Dendritic cell treated with granulocyte-macrophage colony-stimulating factor and Interleukin-4, amounts not matched to agents 40 ng/mL and 50 ng/mL, for 4 days (primary cell): ENCODE data around the gene LIF.

Experiments
- H3K27ac Mint-ChIP-seq: one replicate; pipeline ENCODE4 v1.8.0; 2022; ENCODE audit warnings: mild to moderate bottlenecking, mixed read lengths
- H3K27me3 Mint-ChIP-seq: one replicate; pipeline ENCODE4 v1.8.0; 2022; ENCODE audit warnings: mild to moderate bottlenecking, mixed read lengths
- H3K36me3 Mint-ChIP-seq: one replicate; pipeline ENCODE4 v1.8.0; 2022; ENCODE audit warnings: low read depth, mixed read lengths
- H3K4me1 Mint-ChIP-seq: one replicate; pipeline ENCODE4 v1.8.0; 2022; ENCODE audit warnings: low read depth, mixed read lengths
- H3K4me3 Mint-ChIP-seq: one replicate; pipeline ENCODE4 v1.8.0; 2022; ENCODE audit warnings: mild to moderate bottlenecking, moderate library complexity, mixed read lengths
- H3K9me3 Mint-ChIP-seq: one replicate; pipeline ENCODE4 v1.8.0; 2022; ENCODE audit warnings: mixed read lengths
- intact Hi-C: fragments of 100-400 bp; cut with micrococcal nuclease; formaldehyde crosslinking; loops from one replicate; pipeline ENCODE4 v1.15.0; 2022

LIF gene

DNA sequence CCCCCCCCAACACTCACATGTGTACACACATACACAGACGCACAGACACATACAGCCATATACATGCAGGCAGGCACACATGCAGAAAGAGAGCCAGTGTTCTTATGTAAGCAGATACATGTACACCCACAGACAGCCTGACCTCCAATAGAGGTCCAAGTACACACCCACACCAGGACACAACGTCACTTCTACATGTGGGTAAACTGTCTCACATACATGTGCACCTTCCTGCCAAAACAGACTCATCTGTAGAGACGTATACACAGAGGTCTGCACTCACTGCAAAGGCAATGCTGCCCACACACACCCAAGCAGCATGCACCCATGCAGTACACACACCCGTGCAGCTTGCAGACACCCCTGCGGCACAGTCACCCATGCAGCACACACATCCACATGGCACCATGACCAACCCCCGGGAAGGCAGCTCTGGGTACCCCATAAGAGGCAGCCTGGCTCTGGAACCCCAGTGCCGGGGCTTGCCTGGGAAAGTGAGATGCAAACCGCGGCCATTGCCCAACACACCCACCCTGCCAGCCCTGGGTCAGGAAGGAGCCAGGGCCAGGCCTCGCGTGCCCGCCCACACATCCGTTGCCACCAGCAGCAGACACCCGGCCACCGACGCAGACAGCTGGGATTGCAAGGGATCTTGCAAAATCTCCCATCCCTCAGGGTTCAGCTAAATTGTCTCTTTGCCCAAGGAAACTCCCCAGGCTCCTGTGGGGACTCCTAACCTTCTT, 32.7 kb upstream of the LIF start:
- Mint-ChIP-seq H3K9me3 (no peaks in the 10 kb centered on the region), H3K36me3 (no peaks in the 10 kb centered on the region), H3K4me1 (peaks cover 91% of the 10 kb centered on the region), H3K27me3 (peaks cover 24% of the 10 kb centered on the region), H3K27ac (peak overlapping the region; percentile 77), H3K4me3 (peak overlapping the region; percentile 37)
- intact Hi-C loops, result no loop called here

DNA sequence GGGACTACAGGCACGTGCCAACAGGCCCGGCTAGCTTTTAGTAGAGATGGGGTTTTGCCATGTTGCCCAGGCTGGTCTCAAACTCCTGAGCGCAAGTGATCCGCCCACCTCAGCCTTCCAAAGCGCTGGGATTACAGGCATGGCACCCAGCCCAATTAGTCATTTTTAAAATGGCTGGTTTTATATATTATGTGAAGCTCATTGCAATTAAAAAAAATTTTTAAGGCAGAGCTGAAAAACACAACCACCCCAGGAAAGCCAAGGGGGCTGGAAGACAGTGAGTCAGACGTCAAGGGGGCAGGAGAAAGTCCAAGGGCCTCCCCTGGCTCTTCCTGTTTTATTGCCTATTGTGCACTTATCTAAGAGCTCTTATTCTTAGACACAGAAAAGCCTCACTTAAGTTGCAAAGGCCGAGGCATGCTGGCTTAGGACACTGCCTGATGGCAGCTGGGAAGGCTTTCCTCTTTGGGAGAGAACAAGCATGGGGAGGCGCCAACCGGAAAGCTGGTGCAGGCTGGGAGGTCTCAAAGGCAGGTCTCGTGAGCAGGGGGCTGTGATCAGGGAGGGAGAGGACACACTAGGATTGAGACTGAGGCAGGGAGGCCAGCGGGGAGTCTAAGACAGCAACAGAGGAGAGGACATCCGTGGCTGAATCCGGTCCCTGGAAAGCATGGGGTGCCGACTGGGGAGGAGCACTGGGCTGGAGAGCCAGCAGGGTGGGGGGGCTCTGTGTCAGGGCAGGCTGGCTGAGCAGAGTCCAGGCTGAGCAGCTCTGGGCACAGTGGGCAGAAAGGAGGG, 31.2 kb upstream of the LIF start:
- Mint-ChIP-seq H3K4me1 (peaks cover 91% of the 10 kb centered on the region), H3K27me3 (peaks cover 24% of the 10 kb centered on the region), H3K27ac (peak overlapping the region; percentile 77), H3K36me3 (no peaks in the 10 kb centered on the region), H3K9me3 (no peaks in the 10 kb centered on the region), H3K4me3 (peak overlapping the region; percentile 67)
- intact Hi-C loops, result no loop called here

- no peaks in the 10 kb centered on the region for H3K36me3 Mint-ChIP-seq
- peak overlapping the region; percentile 79 for H3K27ac Mint-ChIP-seq
- intact Hi-C loops, result no loop called here
- H3K4me3 Mint-ChIP-seq, result no peak overlapping the region
- no peaks in the 10 kb centered on the region for H3K9me3 Mint-ChIP-seq
- H3K27me3 Mint-ChIP-seq, result peaks cover 24% of the 10 kb centered on the region
- H3K4me1 Mint-ChIP-seq, result peaks cover 89% of the 10 kb centered on the region
These were observed 29.5 kb upstream of the LIF start for GRCh38 chr22:30276039-30276438.

- Mint-ChIP-seq H3K4me1 (peaks cover 89% of the 10 kb centered on the region), H3K27me3 (peaks cover 24% of the 10 kb centered on the region), H3K4me3 (no peak overlapping the region), H3K27ac (peak overlapping the region; percentile 79), H3K36me3 (no peaks in the 10 kb centered on the region), H3K9me3 (no peaks in the 10 kb centered on the region)
- intact Hi-C loops, result no loop called here
These were observed 29.1 kb upstream of the LIF start for GRCh38 chr22:30275625-30276024.

- H3K4me3 Mint-ChIP-seq, result no peak overlapping the region
- H3K9me3 Mint-ChIP-seq, result no peaks in the 10 kb centered on the region
- H3K36me3 Mint-ChIP-seq, result peaks cover 1% of the 10 kb centered on the region
- H3K27ac Mint-ChIP-seq, result peak overlapping the region; percentile 79
- intact Hi-C loops, result no loop called here
- peaks cover 24% of the 10 kb centered on the region for H3K27me3 Mint-ChIP-seq
- H3K4me1 Mint-ChIP-seq, result peaks cover 88% of the 10 kb centered on the region
These were observed 27.9 kb upstream of the LIF start for GRCh38 chr22:30274437-30274812.

DNA sequence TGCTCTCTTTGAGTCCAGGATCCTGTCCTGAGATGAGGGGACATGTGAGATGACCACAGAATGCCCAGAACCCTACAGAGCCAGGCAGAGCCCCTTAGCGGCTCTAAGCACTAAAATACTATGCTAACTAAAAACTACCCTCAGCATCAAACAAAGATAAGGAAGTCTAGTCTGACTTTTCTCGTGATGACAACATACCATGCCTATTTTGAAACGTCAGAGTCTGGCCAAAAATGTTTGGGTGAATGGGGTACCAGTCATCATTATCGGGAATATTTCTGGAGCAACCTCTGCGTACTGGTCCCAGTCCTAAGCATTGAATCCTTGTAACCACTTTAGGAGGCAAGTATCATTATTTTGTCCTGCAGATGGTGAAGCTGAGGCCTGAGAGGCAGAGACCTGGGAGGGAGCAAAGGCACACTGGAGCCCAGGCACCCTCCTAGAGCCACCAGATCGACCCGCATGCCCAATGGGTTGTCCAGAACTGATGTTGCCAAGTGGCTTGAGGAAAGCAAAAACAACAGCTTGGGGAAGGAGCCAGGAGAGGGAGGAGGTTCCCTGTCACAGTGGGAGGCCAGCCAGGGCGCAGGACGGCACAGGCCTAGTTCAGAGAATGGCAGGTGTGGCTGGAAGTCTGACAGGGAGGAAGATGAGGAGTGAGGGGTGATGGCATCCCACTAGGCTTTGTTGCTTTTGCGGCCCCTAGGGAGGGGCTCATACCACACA, 27.3 kb upstream of the LIF start:
- intact Hi-C loops, result no loop called here
- no peaks in the 10 kb centered on the region for H3K9me3 Mint-ChIP-seq
- peak overlapping the region; percentile 79 for H3K27ac Mint-ChIP-seq
- no peak overlapping the region for H3K4me3 Mint-ChIP-seq
- H3K36me3 Mint-ChIP-seq, result peaks cover 6% of the 10 kb centered on the region
- peaks cover 24% of the 10 kb centered on the region for H3K27me3 Mint-ChIP-seq
- peaks cover 88% of the 10 kb centered on the region for H3K4me1 Mint-ChIP-seq

- no peaks in the 10 kb centered on the region for H3K9me3 Mint-ChIP-seq
- H3K36me3 Mint-ChIP-seq, result peaks cover 6% of the 10 kb centered on the region
- H3K27me3 Mint-ChIP-seq, result peaks cover 21% of the 10 kb centered on the region
- H3K4me3 Mint-ChIP-seq, result no peak overlapping the region
- peak overlapping the region; percentile 79 for H3K27ac Mint-ChIP-seq
- intact Hi-C loops, result no loop called here
- H3K4me1 Mint-ChIP-seq, result peaks cover 88% of the 10 kb centered on the region
These were observed 26.4 kb upstream of the LIF start for GRCh38 chr22:30272781-30273601.

DNA sequence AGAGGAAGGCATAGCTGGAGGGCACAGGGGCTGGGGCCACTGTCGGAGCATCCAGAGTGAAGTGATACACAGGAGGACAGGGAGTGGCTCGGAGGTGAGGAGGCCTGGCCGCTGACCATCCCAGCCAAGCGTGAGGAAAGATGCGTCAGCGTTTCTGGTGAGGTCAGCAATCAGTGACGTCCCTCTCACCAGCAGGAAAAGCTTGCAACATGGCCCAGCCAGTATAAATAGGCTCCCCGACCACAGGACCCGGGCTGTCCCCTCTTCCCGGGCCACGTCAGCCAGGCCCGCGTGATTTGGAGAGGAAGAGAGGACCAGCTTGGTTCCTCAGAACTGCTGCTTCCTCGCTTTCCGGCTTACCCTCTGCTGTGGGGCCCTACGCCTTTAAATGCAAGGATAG, 24.3 kb upstream of the LIF start:
- intact Hi-C loops, result no loop called here
- Mint-ChIP-seq H3K36me3 (peaks cover 6% of the 10 kb centered on the region), H3K27ac (peak overlapping the region; percentile 83), H3K9me3 (no peaks in the 10 kb centered on the region), H3K4me3 (peak overlapping the region; percentile 28), H3K4me1 (peaks cover 94% of the 10 kb centered on the region), H3K27me3 (peaks cover 13% of the 10 kb centered on the region)

DNA sequence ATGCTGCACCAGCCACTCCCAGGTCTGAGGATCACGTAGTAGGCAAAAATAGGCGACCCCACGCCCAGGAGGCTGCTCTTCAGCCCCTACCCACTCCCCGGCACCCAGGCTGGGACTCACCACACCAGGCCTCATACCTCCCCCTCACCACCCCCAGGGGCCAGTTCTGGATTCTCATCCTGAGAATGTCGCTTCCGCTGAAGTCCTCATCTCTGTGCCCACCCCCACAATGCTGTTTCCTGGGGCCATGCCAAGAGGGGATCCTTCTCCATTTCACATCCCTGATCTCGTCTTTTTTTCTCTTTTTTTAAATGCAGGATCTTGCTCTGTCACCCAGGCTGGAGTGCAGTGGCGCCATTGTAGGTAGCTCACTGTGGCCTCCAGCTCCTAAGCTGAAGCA, 21.8 kb upstream of the LIF start:
- H3K9me3 Mint-ChIP-seq, result no peaks in the 10 kb centered on the region
- intact Hi-C loops, result no loop called here
- peaks cover 2% of the 10 kb centered on the region for H3K27me3 Mint-ChIP-seq
- peak overlapping the region; percentile 83 for H3K27ac Mint-ChIP-seq
- peaks cover 19% of the 10 kb centered on the region for H3K36me3 Mint-ChIP-seq
- H3K4me1 Mint-ChIP-seq, result peaks cover 93% of the 10 kb centered on the region
- H3K4me3 Mint-ChIP-seq, result peak overlapping the region; percentile 83

GRCh38 chr22:30267382-30268302, 21.1 kb upstream of the LIF start:
- Mint-ChIP-seq H3K9me3 (no peaks in the 10 kb centered on the region), H3K27me3 (peaks cover 2% of the 10 kb centered on the region), H3K4me3 (peak overlapping the region; percentile 83), H3K36me3 (peaks cover 20% of the 10 kb centered on the region), H3K4me1 (peaks cover 93% of the 10 kb centered on the region), H3K27ac (peak overlapping the region; percentile 83)
- intact Hi-C loops, result no loop called here

- peaks cover 2% of the 10 kb centered on the region for H3K27me3 Mint-ChIP-seq
- peaks cover 96% of the 10 kb centered on the region for H3K4me1 Mint-ChIP-seq
- H3K27ac Mint-ChIP-seq, result peak within 1 kb of the TSS; percentile 83
- no peaks in the 10 kb centered on the region for H3K9me3 Mint-ChIP-seq
- peak within 1 kb of the TSS; percentile 83 for H3K4me3 Mint-ChIP-seq
- intact Hi-C loops, result no loop called here
- H3K36me3 Mint-ChIP-seq, result peaks cover 28% of the 10 kb centered on the region
These were observed 20.2 kb upstream of the LIF start, which contains the start of gene OSM for GRCh38 chr22:30266445-30267381. OSM (minus strand) TSS chr22:30266851; CDS start chr22:30266799, 52 bp downstream.
